Measurements from ENCODE around the gene SETD1B. TPM values are rescaled to one million over a fixed set of nuclear protein-coding genes. Genes with fewer than 3 reads are reported as not detected.

Gene SETD1B
- total RNA-seq, 6 donors from 2014 or later = 9.3 to 47.1 (median 20.4) TPM

DNA sequence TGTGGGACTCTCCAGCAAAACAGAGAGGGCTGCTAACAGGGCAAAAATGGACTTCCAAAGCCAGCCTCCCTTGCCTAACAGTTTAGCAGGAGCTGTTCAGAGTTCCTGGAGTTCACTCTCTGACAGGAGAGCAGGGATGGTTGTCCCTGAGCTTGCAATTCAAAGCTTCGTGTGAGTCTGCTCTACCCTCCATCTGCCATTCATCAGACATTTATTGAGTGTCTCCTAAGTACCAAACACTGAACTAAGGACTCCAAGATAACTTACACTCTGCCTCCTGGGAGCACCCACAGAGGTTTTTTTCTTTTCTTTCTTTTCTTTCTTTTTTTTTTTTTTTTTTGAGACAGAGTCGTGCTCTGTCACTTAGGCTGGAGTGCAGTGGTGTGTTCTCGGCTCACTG, 39.0 kb upstream of the SETD1B start:
- DNase-seq = no peak
- 100% methylated on average over 3 of the region's 3 CpGs for WGBS, 2 donors
- Histone ChIP-seq H3K27ac (no peak overlapping the region), H3K36me3 (peaks cover 0 to 4% (median 0%) of the 10 kb centered on the region in 4 donors), H3K4me1 (no peaks in the 10 kb centered on the region), H3K27me3 (no peaks in the 10 kb centered on the region), H3K9me3 (no peaks in the 10 kb centered on the region), H3K4me3 (no peak overlapping the region)
- ATAC-seq (ENCODE audit: low FRiP score in 2 of 2) = no peak
- TF ChIP-seq, protein P1, sequence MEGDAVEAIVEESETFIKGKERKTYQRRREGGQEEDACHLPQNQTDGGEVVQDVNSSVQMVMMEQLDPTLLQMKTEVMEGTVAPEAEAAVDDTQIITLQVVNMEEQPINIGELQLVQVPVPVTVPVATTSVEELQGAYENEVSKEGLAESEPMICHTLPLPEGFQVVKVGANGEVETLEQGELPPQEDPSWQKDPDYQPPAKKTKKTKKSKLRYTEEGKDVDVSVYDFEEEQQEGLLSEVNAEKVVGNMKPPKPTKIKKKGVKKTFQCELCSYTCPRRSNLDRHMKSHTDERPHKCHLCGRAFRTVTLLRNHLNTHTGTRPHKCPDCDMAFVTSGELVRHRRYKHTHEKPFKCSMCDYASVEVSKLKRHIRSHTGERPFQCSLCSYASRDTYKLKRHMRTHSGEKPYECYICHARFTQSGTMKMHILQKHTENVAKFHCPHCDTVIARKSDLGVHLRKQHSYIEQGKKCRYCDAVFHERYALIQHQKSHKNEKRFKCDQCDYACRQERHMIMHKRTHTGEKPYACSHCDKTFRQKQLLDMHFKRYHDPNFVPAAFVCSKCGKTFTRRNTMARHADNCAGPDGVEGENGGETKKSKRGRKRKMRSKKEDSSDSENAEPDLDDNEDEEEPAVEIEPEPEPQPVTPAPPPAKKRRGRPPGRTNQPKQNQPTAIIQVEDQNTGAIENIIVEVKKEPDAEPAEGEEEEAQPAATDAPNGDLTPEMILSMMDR (IDR thresholded peaks at IDR 0.05) = no peak

DNA sequence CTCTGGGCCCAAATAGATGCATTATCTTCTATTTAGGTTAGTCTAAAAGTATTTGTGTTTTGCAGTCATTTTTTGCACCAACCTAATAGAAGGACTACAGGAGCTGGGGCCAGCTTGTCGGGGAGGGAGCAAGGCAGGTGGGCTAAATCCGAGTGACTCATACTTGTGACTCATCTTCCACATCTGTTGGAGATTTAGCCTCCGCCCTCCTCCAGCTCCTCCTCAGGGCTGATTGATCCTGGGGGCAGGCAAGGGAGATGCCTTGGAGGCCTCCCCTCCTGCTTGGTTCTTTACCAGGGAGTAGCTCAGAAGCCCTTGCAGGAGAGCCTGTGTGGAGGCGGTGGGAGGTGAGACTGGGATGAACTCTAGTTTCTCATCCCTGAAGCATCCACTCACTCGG, 38.2 kb upstream of the SETD1B start:
- ATAC-seq (ENCODE audit: low FRiP score in 2 of 2) = peak in 1 of 2 donors; percentile 74
- Histone ChIP-seq H3K36me3 (peaks cover 0 to 4% (median 0%) of the 10 kb centered on the region in 4 donors), H3K4me1 (no peaks in the 10 kb centered on the region), H3K4me3 (no peak overlapping the region), H3K27ac (no peak overlapping the region), H3K27me3 (no peaks in the 10 kb centered on the region), H3K9me3 (no peaks in the 10 kb centered on the region)
- no peak for DNase-seq
- 91 to 94% methylated on average over 3 to 5 of the region's 5 CpGs for WGBS, 2 donors
- TF ChIP-seq POLR2AphosphoS5 (IDR thresholded peaks at IDR 0.05) (no peak), EP300 (IDR thresholded peaks at IDR 0.05) (no peak), POLR2A (IDR thresholded peaks at IDR 0.05) (no peak)
- TF ChIP-seq, protein P1 (IDR thresholded peaks at IDR 0.05) = no peak

DNA sequence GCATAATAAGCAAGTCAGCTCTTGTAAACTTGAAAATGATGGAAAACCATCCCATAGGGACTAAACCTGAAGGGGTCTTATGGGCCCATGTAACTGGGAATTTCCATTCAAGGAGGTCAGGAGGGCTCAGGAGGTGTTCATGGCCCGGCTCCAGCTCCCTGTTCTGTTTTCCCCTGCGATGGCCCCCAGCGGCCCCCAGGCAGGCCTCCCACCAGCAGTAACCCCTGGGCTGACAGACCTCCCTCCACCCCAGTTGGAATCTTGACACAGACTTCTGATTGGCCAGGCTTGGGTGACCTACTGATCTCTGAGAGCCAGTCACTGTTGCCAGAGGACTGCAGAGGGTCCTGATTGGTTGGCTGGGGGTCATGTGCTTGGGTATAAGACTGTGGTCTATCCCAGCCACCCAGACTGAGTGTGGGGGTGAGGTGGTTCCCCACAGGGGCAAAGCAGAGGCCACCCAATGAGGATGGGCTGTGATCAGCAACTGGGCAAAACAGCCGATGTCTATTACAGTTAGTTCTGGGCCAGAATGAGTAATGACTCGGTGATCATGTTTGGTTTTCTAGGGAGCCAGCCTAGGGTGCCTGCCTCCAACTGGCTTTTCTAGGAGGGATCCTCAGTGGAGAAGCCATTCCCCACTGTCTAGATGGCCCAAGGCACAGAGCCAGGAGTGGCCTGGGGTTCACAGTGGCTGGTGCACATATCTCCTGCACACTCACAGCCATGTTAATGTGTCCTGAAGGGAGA, 37.3 kb upstream of the SETD1B start:
- DNase-seq (no peak), ATAC-seq (ENCODE audit: low FRiP score in 2 of 2) (peak in 1 of 2 donors; percentile 18)
- H3K27ac ChIP-seq = no peak overlapping the region
- TF ChIP-seq POLR2A (IDR thresholded peaks at IDR 0.05) (no peak), POLR2AphosphoS5 (IDR thresholded peaks at IDR 0.05) (no peak), EP300 (IDR thresholded peaks at IDR 0.05) (no peak)
- H3K4me3 ChIP-seq = no peak overlapping the region
- no peaks in the 10 kb centered on the region for H3K9me3 ChIP-seq
- H3K4me1 ChIP-seq = no peaks in the 10 kb centered on the region
- 96 to 98% methylated on average over 5 of the region's 5 CpGs for WGBS, 2 donors
- H3K27me3 ChIP-seq = no peaks in the 10 kb centered on the region
- H3K36me3 ChIP-seq = peaks cover 0 to 4% (median 0%) of the 10 kb centered on the region in 4 donors

DNA sequence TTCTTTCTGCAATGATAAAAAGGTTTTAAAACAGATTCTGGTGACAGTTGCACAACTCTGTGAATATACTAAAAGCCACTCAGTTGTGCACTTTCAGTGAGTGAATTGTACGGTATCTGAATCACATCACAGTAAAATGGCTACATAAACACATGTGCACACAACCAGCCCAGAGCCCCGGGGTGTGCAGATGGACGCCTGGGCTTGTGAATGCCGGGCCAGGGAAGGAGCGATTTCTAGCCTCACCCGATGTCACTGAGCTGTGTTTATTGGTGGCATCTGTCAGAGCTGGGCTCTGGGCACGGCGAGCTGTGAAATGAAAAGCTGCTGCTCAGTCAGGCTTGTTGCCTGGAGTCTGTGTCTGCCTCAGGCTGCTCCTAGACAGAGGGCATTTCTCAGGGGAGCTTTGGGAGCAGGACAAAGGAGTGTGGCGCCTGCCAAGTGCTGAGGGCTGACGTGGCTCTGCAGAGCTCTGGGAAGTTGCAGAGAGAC, 36.2 kb upstream of the SETD1B start:
- WGBS, 2 donors = 62 to 82% methylated on average over 10 of the region's 10 CpGs
- TF ChIP-seq POLR2A (IDR thresholded peaks at IDR 0.05) (no peak), POLR2AphosphoS5 (IDR thresholded peaks at IDR 0.05) (no peak), EP300 (IDR thresholded peaks at IDR 0.05) (no peak)
- TF ChIP-seq, protein P1 (IDR thresholded peaks at IDR 0.05) = no peak
- no peak overlapping the region for H3K4me3 ChIP-seq
- DNase-seq (no peak), ATAC-seq (ENCODE audit: low FRiP score in 2 of 2) (peak in 1 of 2 donors; percentile 55)
- no peaks in the 10 kb centered on the region for H3K27me3 ChIP-seq
- H3K9me3 ChIP-seq = no peaks in the 10 kb centered on the region
- no peak overlapping the region for H3K27ac ChIP-seq
- peaks cover 0 to 4% (median 0%) of the 10 kb centered on the region in 4 donors for H3K36me3 ChIP-seq
- no peaks in the 10 kb centered on the region for H3K4me1 ChIP-seq

DNA sequence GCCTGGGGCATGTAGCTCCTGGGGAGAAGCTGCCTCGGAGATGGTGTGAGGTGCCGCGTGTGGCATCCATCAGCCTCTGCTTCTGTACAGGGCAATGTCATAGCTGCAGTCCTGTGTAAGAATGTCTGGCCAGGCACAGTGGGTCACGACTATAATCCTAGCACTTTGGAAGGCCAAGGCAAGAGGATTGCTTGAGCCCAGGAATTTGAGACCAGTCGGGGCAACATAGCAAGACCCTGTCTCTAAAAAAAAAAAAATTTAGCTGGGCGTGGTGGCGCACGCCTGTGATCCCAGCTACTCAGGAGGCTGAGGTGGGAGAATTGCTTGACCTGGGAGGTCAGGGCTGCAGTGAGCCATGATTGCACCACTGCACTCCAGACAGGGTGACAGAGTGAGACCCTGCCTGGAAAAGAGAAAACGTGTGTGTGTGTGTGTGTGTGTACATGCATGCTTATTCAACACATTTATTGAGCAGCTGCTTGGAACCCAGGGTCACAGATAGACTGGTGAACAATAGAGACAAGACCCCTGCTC, 34.4 kb upstream of the SETD1B start:
- ATAC-seq (ENCODE audit: low FRiP score in 2 of 2) (no peak), DNase-seq (no peak)
- TF ChIP-seq, protein P1 (IDR thresholded peaks at IDR 0.05) = no peak
- TF ChIP-seq POLR2AphosphoS5 (IDR thresholded peaks at IDR 0.05) = no peak
- no peak for TF ChIP-seq POLR2A (IDR thresholded peaks at IDR 0.05)
- TF ChIP-seq EP300 (IDR thresholded peaks at IDR 0.05) = no peak
- H3K27me3 ChIP-seq = no peaks in the 10 kb centered on the region
- no peaks in the 10 kb centered on the region for H3K9me3 ChIP-seq
- no peaks in the 10 kb centered on the region for H3K36me3 ChIP-seq
- H3K4me1 ChIP-seq = peaks cover 0 to 13% (median 7%) of the 10 kb centered on the region in 4 donors
- H3K4me3 ChIP-seq = no peak overlapping the region
- H3K27ac ChIP-seq = no peak overlapping the region
- WGBS, 2 donors = 88 to 89% methylated on average over 9 of the region's 9 CpGs
